ENCODE data around the gene SLC18A3. TPM values are rescaled to one million over a fixed set of nuclear protein-coding genes. Genes with fewer than 3 reads are reported as not detected.

The SLC18A3 gene
- total RNA-seq, 1 experiment from 2014 or later = not detected

- no peaks in the 10 kb centered on the region for H3K79me2 ChIP-seq (ENCODE audit: insufficient read depth, low read length)
- DNase-seq (ENCODE audit: low read depth, low spot score) (no peak), ATAC-seq (no peak)
- H3K4me3 ChIP-seq (replicated peaks in 1 of 2; ENCODE audit: low read depth in 1 of 2, low read length in 2 of 2) = no peak overlapping the region
- no peaks in the 10 kb centered on the region for H3K9me2 ChIP-seq (ENCODE audit: insufficient read depth)
- no peak overlapping the region for H3K27ac ChIP-seq (ENCODE audit: low read depth, low read length)
- no peaks in the 10 kb centered on the region for H3K4me1 ChIP-seq (ENCODE audit: control insufficient read depth in 1 of 2, insufficient read depth in 2 of 2, low read length in 2 of 2)
- H3K27me3 ChIP-seq (ENCODE audit: insufficient read depth, low read length) = no peaks in the 10 kb centered on the region
- no peak overlapping the region for H2AFZ ChIP-seq (ENCODE audit: low read depth, low read length, poor library complexity, severe bottlenecking)
- TF ChIP-seq YY1 (IDR thresholded peaks at IDR 0.05; ENCODE audit: extremely low read depth, insufficient replicate concordance, low read depth, low read length) (no peak), ELF1 (IDR thresholded peaks at IDR 0.05; ENCODE audit: borderline replicate concordance, low read depth) (no peak), POLR2A (IDR thresholded peaks at IDR 0.05; ENCODE audit: borderline replicate concordance, extremely low read depth, insufficient read depth, insufficient read length) (no peak), SRF (IDR thresholded peaks at IDR 0.05; ENCODE audit: low read depth) (no peak), SP1 (IDR thresholded peaks at IDR 0.05; ENCODE audit: low read depth) (no peak), ZBTB33 (IDR thresholded peaks at IDR 0.05; ENCODE audit: extremely low read depth, insufficient replicate concordance, low read length) (no peak), CEBPB (IDR thresholded peaks at IDR 0.05; ENCODE audit: low read depth) (no peak), CBX3 (IDR thresholded peaks at IDR 0.05; ENCODE audit: low read depth) (no peak)
- BruUV-seq (replicated peaks) = no TSS peak
- no peaks in the 10 kb centered on the region for H4K20me1 ChIP-seq (ENCODE audit: insufficient read depth)
- intact Hi-C loops (cut with micrococcal nuclease) = no loop called here
- H3K9ac ChIP-seq (ENCODE audit: low read length) = no peak overlapping the region
- CTCF ChIA-PET = no interaction called here
- H3K36me3 ChIP-seq (ENCODE audit: control insufficient read depth in 1 of 2, insufficient read depth in 2 of 2, low read length in 2 of 2) = no peaks in the 10 kb centered on the region
- RAD21 ChIA-PET (ENCODE audit: low non-redundant PET in 1 of 2, low total read pairs in 2 of 2, uncharacterized antibody in 2 of 2, unreplicated experiment in 2 of 2) = no interaction called here
- H3K9me3 ChIP-seq (ENCODE audit: control insufficient read depth in 1 of 2, insufficient read depth in 1 of 2, low read depth in 1 of 2, low read length in 2 of 2) = peaks cover 0 to 7% of the 10 kb centered on the region in 2 experiments; a peak in 1 of 4 replicates
- no peak overlapping the region for H3K4me2 ChIP-seq (ENCODE audit: low read length)
- POLR2A ChIA-PET = no interaction called here
These were observed 46.9 kb downstream of the SLC18A3 start for GRCh38 chr10:49656845-49657493.

- no peak for ATAC-seq
- intact Hi-C loops (cut with micrococcal nuclease) = no loop called here
- no peak for TF ChIP-seq JUND (IDR thresholded peaks at IDR 0.05)
- TF ChIP-seq, protein P1, sequence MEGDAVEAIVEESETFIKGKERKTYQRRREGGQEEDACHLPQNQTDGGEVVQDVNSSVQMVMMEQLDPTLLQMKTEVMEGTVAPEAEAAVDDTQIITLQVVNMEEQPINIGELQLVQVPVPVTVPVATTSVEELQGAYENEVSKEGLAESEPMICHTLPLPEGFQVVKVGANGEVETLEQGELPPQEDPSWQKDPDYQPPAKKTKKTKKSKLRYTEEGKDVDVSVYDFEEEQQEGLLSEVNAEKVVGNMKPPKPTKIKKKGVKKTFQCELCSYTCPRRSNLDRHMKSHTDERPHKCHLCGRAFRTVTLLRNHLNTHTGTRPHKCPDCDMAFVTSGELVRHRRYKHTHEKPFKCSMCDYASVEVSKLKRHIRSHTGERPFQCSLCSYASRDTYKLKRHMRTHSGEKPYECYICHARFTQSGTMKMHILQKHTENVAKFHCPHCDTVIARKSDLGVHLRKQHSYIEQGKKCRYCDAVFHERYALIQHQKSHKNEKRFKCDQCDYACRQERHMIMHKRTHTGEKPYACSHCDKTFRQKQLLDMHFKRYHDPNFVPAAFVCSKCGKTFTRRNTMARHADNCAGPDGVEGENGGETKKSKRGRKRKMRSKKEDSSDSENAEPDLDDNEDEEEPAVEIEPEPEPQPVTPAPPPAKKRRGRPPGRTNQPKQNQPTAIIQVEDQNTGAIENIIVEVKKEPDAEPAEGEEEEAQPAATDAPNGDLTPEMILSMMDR (IDR thresholded peaks at IDR 0.05 in 2 of 3, conservative IDR thresholded peaks at IDR 0.05 in 1 of 3; ENCODE audit: borderline replicate concordance in 1 of 3, insufficient read depth in 1 of 3, low read depth in 2 of 3, low read length in 2 of 3) = no peak
- no peak for TF ChIP-seq ZFX (IDR thresholded peaks at IDR 0.05)
- TF ChIP-seq RAD21 (IDR thresholded peaks at IDR 0.05; ENCODE audit: low read depth) = no peak
- TF ChIP-seq ZNF274 (IDR thresholded peaks at IDR 0.05; ENCODE audit: low read depth, low read length) = no peak
- TF ChIP-seq EGR1 (IDR thresholded peaks at IDR 0.05; ENCODE audit: low read depth) = no peak
- no peak for DNase-seq (ENCODE audit: low read depth, low spot score)
- Histone ChIP-seq H3K4me3 (replicated peaks in 1 of 2; ENCODE audit: low read depth in 1 of 2, low read length in 2 of 2) (no peak overlapping the region), H3K9me3 (ENCODE audit: control insufficient read depth in 1 of 2, insufficient read depth in 1 of 2, low read depth in 1 of 2, low read length in 2 of 2) (peaks cover 0 to 7% of the 10 kb centered on the region in 2 experiments; a peak in 1 of 4 replicates), H3K36me3 (ENCODE audit: control insufficient read depth in 1 of 2, insufficient read depth in 2 of 2, low read length in 2 of 2) (no peaks in the 10 kb centered on the region), H3K27ac (ENCODE audit: low read depth, low read length) (no peak overlapping the region), H3K4me2 (ENCODE audit: low read length) (no peak overlapping the region), H3K4me1 (ENCODE audit: control insufficient read depth in 1 of 2, insufficient read depth in 2 of 2, low read length in 2 of 2) (no peaks in the 10 kb centered on the region), H3K9me2 (ENCODE audit: insufficient read depth) (no peaks in the 10 kb centered on the region), H3K27me3 (ENCODE audit: insufficient read depth, low read length) (no peaks in the 10 kb centered on the region), H4K20me1 (ENCODE audit: insufficient read depth) (no peaks in the 10 kb centered on the region), H3K9ac (ENCODE audit: low read length) (no peak overlapping the region), H2AFZ (ENCODE audit: low read depth, low read length, poor library complexity, severe bottlenecking) (no peak overlapping the region), H3K79me2 (ENCODE audit: insufficient read depth, low read length) (no peaks in the 10 kb centered on the region)
- POLR2A ChIA-PET = no interaction called here
- RAD21 ChIA-PET (ENCODE audit: low non-redundant PET in 1 of 2, low total read pairs in 2 of 2, uncharacterized antibody in 2 of 2, unreplicated experiment in 2 of 2) = no interaction called here
- no TSS peak for BruUV-seq (replicated peaks)
- CTCF ChIA-PET = no interaction called here
These were observed 47.5 kb downstream of the SLC18A3 start for GRCh38 chr10:49657606-49658005.

Measured in HCT116 (cell line).